ENCODE measurements around the gene ISM2. TPM values are rescaled to one million over a fixed set of nuclear protein-coding genes. Genes with fewer than 3 reads are reported as not detected.

Gene ISM2
- total and polyA plus RNA-seq, 3 donors from 2014 or later, result 4.4 to 28.7 (median 6.2) TPM

DNA sequence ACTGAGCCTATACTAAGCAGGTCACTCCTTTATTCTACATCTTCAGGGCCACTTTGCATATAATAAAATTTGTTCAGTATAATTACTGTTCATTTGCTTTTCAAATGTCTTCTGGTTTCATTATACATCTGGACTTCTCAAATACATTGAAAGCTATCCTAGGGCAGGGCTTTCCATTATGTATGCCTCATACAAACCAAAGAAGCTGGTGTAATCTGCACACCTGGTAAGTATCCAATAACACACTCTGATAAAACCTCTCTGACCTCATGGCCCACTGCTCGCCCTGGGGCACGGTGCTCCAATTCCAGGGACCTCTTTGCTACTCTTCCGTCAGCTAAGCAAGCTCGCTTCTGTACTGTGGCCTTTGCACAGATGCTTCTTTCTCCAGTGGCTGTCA lies 21.9 kb upstream of the ISM2 start:
- WGBS, 2 donors, result 94 to 99% methylated on average over 4 of the region's 4 CpGs
- Histone ChIP-seq H3K9me3 (no peaks in the 10 kb centered on the region), H3K27ac (no peak overlapping the region), H3K4me1 (no peaks in the 10 kb centered on the region), H3K27me3 (no peaks in the 10 kb centered on the region), H3K4me3 (no peak overlapping the region), H3K36me3 (ENCODE audit: low read depth, missing control alignments) (no peaks in the 10 kb centered on the region)
- intact Hi-C loops (cut with DNase I; ENCODE audit: low total_unique reads), result no loop called here
- no peak for TF ChIP-seq POLR2A (IDR thresholded peaks at IDR 0.05)
- TF ChIP-seq, protein P1, sequence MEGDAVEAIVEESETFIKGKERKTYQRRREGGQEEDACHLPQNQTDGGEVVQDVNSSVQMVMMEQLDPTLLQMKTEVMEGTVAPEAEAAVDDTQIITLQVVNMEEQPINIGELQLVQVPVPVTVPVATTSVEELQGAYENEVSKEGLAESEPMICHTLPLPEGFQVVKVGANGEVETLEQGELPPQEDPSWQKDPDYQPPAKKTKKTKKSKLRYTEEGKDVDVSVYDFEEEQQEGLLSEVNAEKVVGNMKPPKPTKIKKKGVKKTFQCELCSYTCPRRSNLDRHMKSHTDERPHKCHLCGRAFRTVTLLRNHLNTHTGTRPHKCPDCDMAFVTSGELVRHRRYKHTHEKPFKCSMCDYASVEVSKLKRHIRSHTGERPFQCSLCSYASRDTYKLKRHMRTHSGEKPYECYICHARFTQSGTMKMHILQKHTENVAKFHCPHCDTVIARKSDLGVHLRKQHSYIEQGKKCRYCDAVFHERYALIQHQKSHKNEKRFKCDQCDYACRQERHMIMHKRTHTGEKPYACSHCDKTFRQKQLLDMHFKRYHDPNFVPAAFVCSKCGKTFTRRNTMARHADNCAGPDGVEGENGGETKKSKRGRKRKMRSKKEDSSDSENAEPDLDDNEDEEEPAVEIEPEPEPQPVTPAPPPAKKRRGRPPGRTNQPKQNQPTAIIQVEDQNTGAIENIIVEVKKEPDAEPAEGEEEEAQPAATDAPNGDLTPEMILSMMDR (IDR thresholded peaks at IDR 0.05), result no peak
- DNase-seq, result no peak

DNA sequence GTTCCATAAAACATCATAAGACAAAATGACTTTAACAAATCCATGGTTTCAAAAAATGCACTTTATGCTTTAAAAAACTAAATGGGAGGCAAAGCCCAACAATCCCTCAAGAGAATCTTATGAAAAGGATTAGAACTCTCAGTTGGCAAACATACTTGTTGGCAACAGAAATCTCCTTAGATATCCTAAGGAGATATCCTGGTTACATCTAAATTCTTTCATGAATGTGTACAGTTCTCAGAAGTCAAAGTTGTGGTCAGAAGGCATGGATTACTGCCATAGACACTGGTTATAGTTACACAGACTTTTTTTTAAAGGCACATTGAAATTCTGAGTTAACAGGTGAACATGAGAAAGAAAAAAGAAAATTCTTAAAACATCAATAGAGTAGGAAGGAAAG lies 17.5 kb upstream of the ISM2 start:
- intact Hi-C loops (cut with DNase I; ENCODE audit: low total_unique reads), result no loop called here
- Histone ChIP-seq H3K36me3 (ENCODE audit: low read depth, missing control alignments) (no peaks in the 10 kb centered on the region), H3K4me1 (no peaks in the 10 kb centered on the region), H3K27ac (no peak overlapping the region), H3K27me3 (no peaks in the 10 kb centered on the region), H3K4me3 (no peak overlapping the region), H3K9me3 (no peaks in the 10 kb centered on the region)
- TF ChIP-seq, protein P1 (IDR thresholded peaks at IDR 0.05), result no peak
- TF ChIP-seq POLR2A (IDR thresholded peaks at IDR 0.05), result no peak
- no peak for DNase-seq

DNA sequence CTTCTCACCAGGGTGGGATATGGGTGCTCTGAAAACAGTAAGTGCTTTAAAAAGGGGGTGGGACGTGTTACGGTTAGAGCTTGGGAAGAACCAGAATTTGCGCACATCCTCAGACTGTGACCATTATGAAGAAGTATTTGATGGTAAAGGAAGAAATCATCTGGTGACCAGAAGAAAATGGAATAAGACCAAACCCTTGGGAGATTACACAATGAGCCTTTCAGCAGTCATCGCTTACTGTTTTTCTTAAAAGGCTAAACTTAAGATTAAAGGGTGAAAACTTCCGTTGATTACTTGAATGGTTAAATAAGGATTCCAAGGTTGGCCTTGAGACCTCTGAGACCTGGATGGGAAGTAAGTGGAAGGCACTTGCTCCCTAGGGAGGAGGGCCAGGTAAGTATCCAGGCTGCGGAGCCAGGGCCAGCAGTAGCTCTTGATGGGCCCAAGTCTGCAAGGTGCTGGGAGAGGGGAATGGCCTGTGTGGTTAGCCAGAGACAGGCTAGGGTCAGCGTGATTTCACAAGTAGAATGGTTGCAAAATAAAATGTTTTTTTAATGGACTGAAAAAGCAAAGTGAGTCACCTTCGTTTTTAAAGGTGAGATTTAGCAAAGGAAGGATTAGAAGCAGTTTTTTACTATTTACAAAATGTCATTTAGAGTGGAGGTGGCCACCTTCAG lies 13.0 kb upstream of the ISM2 start:
- H3K27ac ChIP-seq, result no peak overlapping the region
- no peak for DNase-seq
- H3K9me3 ChIP-seq, result no peaks in the 10 kb centered on the region
- no peaks in the 10 kb centered on the region for H3K27me3 ChIP-seq
- TF ChIP-seq, protein P1 (IDR thresholded peaks at IDR 0.05), result no peak
- no peaks in the 10 kb centered on the region for H3K36me3 ChIP-seq (ENCODE audit: low read depth, missing control alignments)
- intact Hi-C loops (cut with DNase I; ENCODE audit: low total_unique reads), result no loop called here
- 92 to 95% methylated on average over 8 of the region's 8 CpGs for WGBS, 2 donors
- H3K4me1 ChIP-seq, result no peaks in the 10 kb centered on the region
- no peak overlapping the region for H3K4me3 ChIP-seq

DNA sequence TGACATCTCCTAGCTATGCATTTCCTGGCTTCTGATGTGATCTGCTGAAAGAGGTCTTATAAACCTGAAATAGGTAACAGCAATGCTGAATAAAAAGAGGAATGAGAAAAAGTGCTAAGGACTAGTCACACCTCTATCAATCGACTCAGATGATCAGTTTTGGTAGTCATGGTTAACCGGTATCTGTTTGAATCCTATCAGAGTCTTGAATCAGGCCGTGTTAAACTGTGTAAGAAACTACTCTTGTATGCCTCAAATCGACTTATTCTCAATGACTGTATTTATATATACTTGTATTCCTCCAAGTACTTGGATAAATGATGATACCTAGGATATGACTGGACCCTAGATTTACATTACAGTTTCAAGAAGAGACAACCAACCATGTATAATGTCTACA lies 10.8 kb upstream of the ISM2 start:
- H3K9me3 ChIP-seq, result no peaks in the 10 kb centered on the region
- no peaks in the 10 kb centered on the region for H3K4me1 ChIP-seq
- intact Hi-C loops (cut with DNase I; ENCODE audit: low total_unique reads), result no loop called here
- H3K27ac ChIP-seq, result no peak overlapping the region
- TF ChIP-seq POLR2A (IDR thresholded peaks at IDR 0.05), result no peak
- TF ChIP-seq, protein P1 (IDR thresholded peaks at IDR 0.05), result no peak
- no peaks in the 10 kb centered on the region for H3K27me3 ChIP-seq
- 79 to 94% methylated on average over 4 of the region's 4 CpGs for WGBS, 2 donors
- no peaks in the 10 kb centered on the region for H3K36me3 ChIP-seq (ENCODE audit: low read depth, missing control alignments)
- H3K4me3 ChIP-seq, result no peak overlapping the region
- DNase-seq, result no peak

DNA sequence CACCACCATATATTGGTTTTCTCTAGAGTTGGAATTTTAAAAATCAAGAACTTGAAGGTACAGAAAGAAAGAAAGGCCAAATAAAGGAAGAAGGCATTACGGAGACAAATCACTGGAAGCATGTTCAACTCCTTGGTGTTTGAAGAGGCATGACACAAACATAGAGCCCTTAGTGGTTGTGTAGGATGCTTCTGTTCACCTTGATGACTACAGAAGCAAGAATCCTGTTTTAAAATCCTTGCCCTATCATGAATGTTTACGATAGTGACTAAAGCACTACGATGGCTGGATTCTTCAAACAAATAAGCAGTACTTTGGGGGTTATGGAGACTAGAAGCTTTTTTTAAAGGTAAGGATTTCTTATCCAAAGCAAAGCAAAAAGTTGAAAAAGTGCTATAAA lies 10.3 kb upstream of the ISM2 start:
- Histone ChIP-seq H3K27ac (no peak overlapping the region), H3K4me1 (no peaks in the 10 kb centered on the region), H3K9me3 (no peaks in the 10 kb centered on the region), H3K36me3 (ENCODE audit: low read depth, missing control alignments) (no peaks in the 10 kb centered on the region), H3K27me3 (no peaks in the 10 kb centered on the region), H3K4me3 (no peak overlapping the region)
- WGBS, 2 donors, result 94 to 95% methylated on average over 3 of the region's 3 CpGs
- TF ChIP-seq, protein P1 (IDR thresholded peaks at IDR 0.05), result no peak
- TF ChIP-seq POLR2A (IDR thresholded peaks at IDR 0.05), result no peak
- intact Hi-C loops (cut with DNase I; ENCODE audit: low total_unique reads), result no loop called here
- no peak for DNase-seq

Measured in testis (tissue), 3 donors.